GM23248 (cell line): ENCODE measurements around the gene SCNN1B. TPM values are rescaled to one million over a fixed set of nuclear protein-coding genes. Genes with fewer than 3 reads are reported as not detected.
"Not testable (repeated sequence)": the region's sequence is repeated elsewhere in the genome, so short reads cannot be mapped to it uniquely, and the experiment has no call there.

ENCODE experiments used
- DNase-seq: peaks from one replicate; pipeline ENCODE4 v3.0.0-alpha.2; 2015
- H2AFZ ChIP-seq: fragments of 200-600 bp; sonication (generic); 2 replicates; pipeline ENCODE4 v1.6.1; 2016; ENCODE audit warnings: antibody characterized with exemption
- H3F3A ChIP-seq: fragments of 200-600 bp; sonication (generic); 2 replicates; pipeline ENCODE4 v1.6.1; 2016; ENCODE audit warnings: mild to moderate bottlenecking, antibody characterized with exemption, mixed run types; ENCODE audit not compliant: insufficient read depth
- H3K27ac ChIP-seq: fragments of 200-600 bp; sonication (generic); 2 replicates; pipeline ENCODE4 v1.5.1; 2016; ENCODE audit warnings: mild to moderate bottlenecking
- H3K27me3 ChIP-seq: fragments of 200-600 bp; sonication (generic); replicated peaks from 2 replicates; pipeline ENCODE4 v1.6.1; 2016; ENCODE audit warnings: mild to moderate bottlenecking; ENCODE audit not compliant: insufficient read depth
- H3K36me3 ChIP-seq: fragments of 200-600 bp; sonication (generic); 2 replicates; pipeline ENCODE4 v1.6.1; 2016; ENCODE audit warnings: low read depth, mild to moderate bottlenecking
- H3K4me1 ChIP-seq: fragments of 200-600 bp; sonication (generic); 2 replicates; pipeline ENCODE4 v1.6.1; 2016; ENCODE audit warnings: mild to moderate bottlenecking; ENCODE audit not compliant: insufficient read depth
- H3K4me2 ChIP-seq: fragments of 200-600 bp; sonication (generic); one replicate; pipeline ENCODE4 v1.6.1; 2016; ENCODE audit warnings: mild to moderate bottlenecking; ENCODE audit not compliant: unreplicated experiment
- H3K4me3 ChIP-seq: fragments of 200-600 bp; sonication (generic); 2 replicates; pipeline ENCODE4 v1.5.1; 2016; ENCODE audit warnings: mild to moderate bottlenecking
- H3K79me2 ChIP-seq: fragments of 200-600 bp; sonication (generic); 2 replicates; pipeline ENCODE4 v1.6.1; 2016; ENCODE audit warnings: mild to moderate bottlenecking; ENCODE audit not compliant: insufficient read depth
- H3K9ac ChIP-seq: fragments of 200-600 bp; sonication (generic); 2 replicates; pipeline ENCODE4 v1.6.1; 2016; ENCODE audit warnings: mild to moderate bottlenecking
- H3K9me2 ChIP-seq: fragments of 200-600 bp; sonication (generic); 2 replicates; pipeline ENCODE4 v1.6.1; 2016; ENCODE audit warnings: mixed run types, mild to moderate bottlenecking, moderate library complexity; ENCODE audit not compliant: insufficient read depth
- H3K9me3 ChIP-seq: fragments of 200-600 bp; sonication (generic); one replicate; pipeline ENCODE4 v1.6.1; 2017; ENCODE audit warnings: low read depth
- H4K20me1 ChIP-seq: fragments of 200-600 bp; sonication (generic); 2 replicates; pipeline ENCODE4 v1.6.0; 2016; ENCODE audit not compliant: insufficient read depth
- EZH2 ChIP-seq: fragments of 200-600 bp; sonication (generic); IDR thresholded peaks from 2 replicates; pipeline ENCODE4 v1.6.1; 2018; ENCODE audit warnings: antibody characterized with exemption, mild to moderate bottlenecking; ENCODE audit not compliant: insufficient read depth, poor library complexity, severe bottlenecking
- EZH2phosphoT487 ChIP-seq: fragments of 200-600 bp; sonication (generic); IDR thresholded peaks from 2 replicates; pipeline ENCODE4 v1.6.1; 2018; ENCODE audit warnings: antibody characterized with exemption, moderate library complexity, mild to moderate bottlenecking, low read depth; ENCODE audit not compliant: insufficient read depth
- WGBS, 2 experiments: methylation state at CpG; one replicate each; pipeline ENCODE4 v1.1.6; 2015 to 2017; ENCODE audit warnings: low lambda C conversion rate in 2 of 2, low coverage in 1 of 2; ENCODE audit errors: missing lambda C conversion rate in 2 of 2; 5-methylcytosine and 5-hydroxymethylcytosine counted together
- in situ Hi-C: fragments of 300-500 bp; cut with MboI; formaldehyde crosslinking; loops from 2 replicates; pipeline ENCODE4 v1.15.0; 2020
- polyA plus RNA-seq: library from polyadenylated mRNA; unstranded; fragments of >200 nt; fragmentation: Nextera tagmentation; extraction: Ambion mirVana; gene quantifications from 2 replicates; pipeline ENCODE4 v1.2.1, GENCODE V29; 2016
- total RNA-seq: library from RNA; depleted of rRNA; stranded (reverse); fragments of >200 nt; shearing (Covaris generic); gene quantifications from 2 replicates; pipeline ENCODE4 v1.2.3, GENCODE V29; 2014

Gene SCNN1B
- total and polyA plus RNA-seq, 2 experiments from 2014 or later, result not detected

GRCh38 chr16:23388786-23389185 lies 86.7 kb downstream of the SCNN1B start:
- H3K4me3 ChIP-seq, result no peak overlapping the region
- H3K4me2 ChIP-seq, result no peak overlapping the region
- no peak for DNase-seq
- H3K9ac ChIP-seq, result no peak overlapping the region
- 96 to 97% methylated on average over 15 of the region's 15 CpGs for WGBS, 2 experiments
- H3K9me2 ChIP-seq, result no peaks in the 10 kb centered on the region
- H3K79me2 ChIP-seq, result no peaks in the 10 kb centered on the region
- H4K20me1 ChIP-seq, result no peaks in the 10 kb centered on the region
- no peak overlapping the region for H3K27ac ChIP-seq
- no peaks in the 10 kb centered on the region for H3K9me3 ChIP-seq
- no peaks in the 10 kb centered on the region for H3K4me1 ChIP-seq
- no peak overlapping the region for H2AFZ ChIP-seq
- H3F3A ChIP-seq, result no peaks in the 10 kb centered on the region
- no peaks in the 10 kb centered on the region for H3K27me3 ChIP-seq
- TF ChIP-seq EZH2 (no peak), EZH2phosphoT487 (no peak)
- H3K36me3 ChIP-seq, result peaks cover 14% of the 10 kb centered on the region; the same call in 1 of the 2 replicates
- in situ Hi-C loops, result no loop called here

GRCh38 chr16:23389201-23389600 lies 87.1 kb downstream of the SCNN1B start:
- Histone ChIP-seq H3K4me3 (no peak overlapping the region), H3K79me2 (no peaks in the 10 kb centered on the region), H3K4me2 (no peak overlapping the region), H3K27me3 (no peaks in the 10 kb centered on the region), H2AFZ (no peak overlapping the region), H3F3A (no peaks in the 10 kb centered on the region), H3K36me3 (peaks cover 15% of the 10 kb centered on the region; the same call in 1 of the 2 replicates), H4K20me1 (no peaks in the 10 kb centered on the region), H3K27ac (no peak overlapping the region), H3K9me3 (no peaks in the 10 kb centered on the region), H3K9me2 (no peaks in the 10 kb centered on the region), H3K4me1 (no peaks in the 10 kb centered on the region), H3K9ac (no peak overlapping the region)
- TF ChIP-seq EZH2, result no peak
- no peak for TF ChIP-seq EZH2phosphoT487
- WGBS, 2 experiments, result 77 to 83% methylated on average over 5 of the region's 5 CpGs
- in situ Hi-C loops, result no loop called here
- no peak for DNase-seq

- DNase-seq, H3K79me2 ChIP-seq, H3K9me3 ChIP-seq, H3K27me3 ChIP-seq, H3F3A ChIP-seq, H3K27ac ChIP-seq, H3K9me2 ChIP-seq, H3K4me1 ChIP-seq, H3K4me3 ChIP-seq, H3K9ac ChIP-seq, H4K20me1 ChIP-seq, in situ Hi-C loops, H3K4me2 ChIP-seq, H2AFZ ChIP-seq: not testable (repeated sequence)
- WGBS, 2 experiments, result 92 to 99% methylated on average over 5 to 8 of the region's 8 CpGs
- H3K36me3 ChIP-seq, result peaks cover 15% of the 10 kb centered on the region; the same call in 1 of the 2 replicates
Measured at GRCh38 chr16:23389936-23390335, 87.8 kb downstream of the SCNN1B start.

- no peak overlapping the region for H3K27ac ChIP-seq
- no peak overlapping the region for H3K9ac ChIP-seq
- H3F3A ChIP-seq, result no peaks in the 10 kb centered on the region
- 90 to 94% methylated on average over 17 of the region's 17 CpGs for WGBS, 2 experiments
- peaks cover 15% of the 10 kb centered on the region; the same call in 1 of the 2 replicates for H3K36me3 ChIP-seq
- H3K27me3 ChIP-seq, result no peaks in the 10 kb centered on the region
- no peak overlapping the region for H2AFZ ChIP-seq
- H3K9me3 ChIP-seq, result no peaks in the 10 kb centered on the region
- H3K4me3 ChIP-seq, result no peak overlapping the region
- no peak for DNase-seq
- H3K79me2 ChIP-seq, result no peaks in the 10 kb centered on the region
- H3K4me2 ChIP-seq, result no peak overlapping the region
- no peaks in the 10 kb centered on the region for H3K9me2 ChIP-seq
- H3K4me1 ChIP-seq, result no peaks in the 10 kb centered on the region
- in situ Hi-C loops, result no loop called here
- TF ChIP-seq EZH2 (no peak), EZH2phosphoT487 (no peak)
- no peaks in the 10 kb centered on the region for H4K20me1 ChIP-seq
Measured at GRCh38 chr16:23391381-23392222, 89.5 kb downstream of the SCNN1B start.

- no peaks in the 10 kb centered on the region for H3K9me3 ChIP-seq
- no peak for DNase-seq
- no peak overlapping the region for H3K27ac ChIP-seq
- no peaks in the 10 kb centered on the region for H3F3A ChIP-seq
- no peak overlapping the region for H3K4me2 ChIP-seq
- TF ChIP-seq EZH2phosphoT487 (no peak), EZH2 (no peak)
- in situ Hi-C loops, result no loop called here
- H3K4me1 ChIP-seq, result no peaks in the 10 kb centered on the region
- H3K9ac ChIP-seq, result no peak overlapping the region
- no peaks in the 10 kb centered on the region for H4K20me1 ChIP-seq
- peaks cover 15% of the 10 kb centered on the region; the same call in 1 of the 2 replicates for H3K36me3 ChIP-seq
- no peaks in the 10 kb centered on the region for H3K79me2 ChIP-seq
- no peaks in the 10 kb centered on the region for H3K27me3 ChIP-seq
- WGBS, 2 experiments, result 84 to 86% methylated on average over 6 of the region's 6 CpGs
- no peak overlapping the region for H2AFZ ChIP-seq
- no peak overlapping the region for H3K4me3 ChIP-seq
- no peaks in the 10 kb centered on the region for H3K9me2 ChIP-seq
Measured at GRCh38 chr16:23392223-23392600, 90.1 kb downstream of the SCNN1B start.
